Measurements from ENCODE around the gene RTN1.
"Not testable (repeated sequence)": the region's sequence is repeated elsewhere in the genome, so short reads cannot be mapped to it uniquely, and the experiment has no call there.

GRCh38 chr14:59654131-59654530, 216.4 kb downstream of the RTN1 start:
- not testable (repeated sequence) for TF ChIP-seq CTCF (IDR thresholded peaks at IDR 0.05); POLR2AphosphoS5 (IDR thresholded peaks at IDR 0.05; ENCODE audit: low read depth, low read length); TCF7L2 (IDR thresholded peaks at IDR 0.05; ENCODE audit: low read depth, low read length); SIN3A (IDR thresholded peaks at IDR 0.05; ENCODE audit: borderline replicate concordance, insufficient read depth, low read depth, low read length); REST (IDR thresholded peaks at IDR 0.05; ENCODE audit: insufficient read depth in 1 of 2, low read depth in 2 of 2, low read length in 1 of 2)

Data from Panc1 (cell line).